GM19023 (cell line): ENCODE results near the gene FDXACB1.
A peak's percentile ranks its signal among the peaks of the same experiment; 100 is the strongest.

Source experiments
- ATAC-seq: cut with Tn5 transposase; IDR thresholded peaks from one replicate; pipeline ENCODE4 v1.9.1; 2021; ENCODE audit warnings: mild to moderate bottlenecking, moderate library complexity; ENCODE audit not compliant: unreplicated experiment

FDXACB1 gene, protein sequence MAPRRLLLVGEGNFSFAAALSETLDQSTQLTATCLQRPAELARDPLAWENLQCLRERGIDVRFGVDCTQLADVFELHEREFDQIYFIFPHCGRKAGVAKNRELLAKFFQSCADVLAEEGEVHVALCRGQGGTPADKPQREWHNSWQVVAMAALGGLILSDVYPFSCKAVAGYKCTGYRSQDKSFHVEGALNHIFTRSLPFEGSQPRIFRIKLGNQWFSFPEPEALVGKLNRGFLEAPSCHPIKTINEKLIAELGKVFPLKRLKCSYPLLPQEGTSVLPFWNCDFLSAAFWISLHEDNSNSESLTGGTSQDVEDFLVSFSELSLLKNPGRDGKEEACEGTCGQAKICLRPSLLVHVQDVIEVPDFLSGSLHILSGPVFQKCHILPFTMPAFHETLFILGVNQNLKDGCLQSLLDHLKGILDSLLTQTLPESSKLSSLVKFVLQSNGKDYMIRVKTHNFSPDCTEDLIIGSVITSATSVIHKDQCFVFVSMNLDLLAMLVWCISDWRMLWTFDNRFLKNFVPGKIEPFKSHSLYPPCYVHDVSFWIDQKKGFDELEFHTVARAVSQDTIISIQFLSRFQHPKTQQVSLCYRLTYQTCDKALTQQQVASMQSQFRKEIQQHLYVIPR

DNA sequence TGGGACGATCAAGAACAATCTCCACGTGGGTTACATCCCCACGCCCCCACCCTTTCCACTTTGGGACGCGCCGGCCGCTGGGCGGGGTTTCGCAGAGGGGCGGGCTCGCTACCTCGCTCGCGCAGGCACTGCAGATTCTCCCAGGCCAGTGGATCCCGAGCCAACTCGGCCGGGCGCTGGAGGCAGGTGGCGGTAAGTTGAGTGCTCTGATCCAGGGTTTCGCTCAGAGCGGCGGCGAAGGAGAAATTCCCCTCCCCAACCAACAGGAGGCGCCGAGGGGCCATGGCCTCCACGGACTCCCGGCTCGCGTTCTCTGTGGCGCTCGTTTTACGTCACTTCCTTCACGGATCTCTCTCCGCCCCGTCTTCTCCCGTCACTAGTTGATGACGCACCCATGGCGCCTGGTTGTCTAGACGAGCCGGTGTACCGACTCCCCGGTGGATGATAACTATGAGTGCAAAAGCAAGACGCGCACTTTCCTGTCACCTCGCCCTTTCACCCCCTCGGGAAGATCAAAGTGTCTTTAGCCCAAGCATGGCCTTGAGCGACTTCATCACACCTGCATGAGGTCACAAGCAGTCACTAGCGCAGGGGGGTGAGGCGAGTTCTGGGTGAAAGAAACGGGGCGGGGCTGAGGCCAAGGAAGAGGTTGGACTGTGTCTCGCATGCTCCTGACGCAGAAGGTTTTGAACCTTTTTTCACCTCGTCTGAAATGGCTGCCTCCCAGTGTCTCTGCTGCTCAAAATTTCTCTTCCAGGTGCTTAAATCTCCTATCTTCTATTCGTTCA is at the start of gene FDXACB1, which contains the start of gene CFAP68:
FDXACB1 (minus strand) TSS at position 317 of the 788 bp plus-strand sequence; CDS start at position 284, 33 bp downstream.
CFAP68 (plus strand) TSS at position 693 of the 788 bp plus-strand sequence; CDS start at position 713, 20 bp downstream.
- ATAC-seq, result peak; percentile 92

DNA sequence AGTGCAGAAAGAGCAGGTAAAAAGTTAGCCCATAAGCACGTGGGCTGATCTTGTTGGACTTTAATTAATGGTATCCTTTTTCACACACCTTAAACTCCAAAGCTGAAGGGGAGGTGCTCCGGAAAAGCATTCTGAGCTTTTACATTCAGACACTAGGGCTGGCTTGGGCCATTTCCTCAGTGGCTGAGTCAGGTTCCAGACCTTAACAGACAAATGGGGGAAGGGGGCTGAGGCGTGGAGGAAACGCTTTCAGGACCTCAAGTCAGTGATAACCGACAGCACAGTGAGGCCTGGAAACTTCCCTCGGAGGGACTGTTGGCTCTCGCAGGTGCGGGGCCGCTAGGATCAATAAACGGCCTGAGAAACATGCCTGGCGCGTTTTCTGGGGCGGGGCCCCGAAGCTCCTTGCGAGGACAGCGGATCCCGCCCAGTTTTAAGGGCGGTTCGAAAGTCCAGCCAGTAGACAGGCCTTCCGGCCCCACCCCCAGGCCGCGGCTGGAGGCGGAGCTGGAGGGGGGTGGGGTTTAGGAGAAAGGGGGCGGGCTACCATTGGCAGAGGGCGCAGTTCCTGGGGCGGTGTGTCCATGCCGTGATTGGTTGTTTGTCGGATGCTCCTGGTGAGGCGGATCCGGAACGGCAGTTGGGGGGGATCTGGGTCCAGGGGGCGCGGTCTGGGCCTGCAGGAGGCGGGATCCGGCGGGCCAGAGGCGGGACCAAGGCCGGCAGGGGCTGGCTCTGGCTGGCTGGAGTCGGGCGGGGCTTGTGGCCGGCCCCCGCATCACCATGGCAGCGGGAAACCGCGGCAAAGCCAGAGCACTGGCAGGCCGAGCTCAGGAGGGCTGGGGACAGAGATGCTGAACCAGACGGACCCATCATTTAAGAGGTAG is 47.8 kb upstream of the FDXACB1 start:
- peak; percentile 92 for ATAC-seq

DNA sequence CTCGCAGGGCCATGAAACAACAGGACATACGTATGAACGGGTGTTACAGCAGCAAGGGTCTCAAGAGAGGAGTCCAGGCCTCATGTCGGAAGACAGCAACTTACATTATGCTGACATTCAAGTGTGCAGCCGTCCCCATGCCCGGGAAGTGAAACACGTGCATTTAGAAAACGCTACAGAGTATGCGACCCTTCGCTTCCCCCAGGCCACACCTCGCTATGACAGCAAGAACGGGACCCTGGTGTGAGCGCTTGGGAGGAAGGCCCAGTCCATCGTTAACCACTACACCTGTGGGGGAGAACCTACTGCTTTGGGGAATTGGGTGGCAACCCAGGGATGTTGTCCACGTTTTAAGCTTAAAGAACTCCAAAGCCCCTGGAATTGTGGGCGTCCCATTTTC is 47.0 kb upstream of the FDXACB1 start:
- ATAC-seq, result no peak

DNA sequence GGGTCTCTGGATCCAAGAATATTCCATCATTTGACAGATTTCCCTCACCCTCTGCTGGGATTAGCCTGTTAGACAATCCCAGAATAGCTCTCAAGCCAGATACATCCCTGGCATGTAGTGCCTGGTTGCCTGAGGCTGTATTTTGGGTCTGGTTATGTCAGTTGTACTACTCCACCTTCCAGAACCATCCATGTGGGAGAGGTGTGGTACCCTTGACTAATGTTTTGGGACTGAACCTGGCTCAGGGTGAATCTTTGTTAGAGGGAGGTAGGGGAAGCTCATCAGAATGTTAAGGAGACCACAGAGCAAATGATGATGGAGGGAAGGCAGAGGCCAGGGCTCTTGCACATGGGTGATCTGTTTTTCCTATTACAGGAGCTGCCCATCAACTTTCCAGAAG is 45.0 kb upstream of the FDXACB1 start:
- no peak for ATAC-seq

DNA sequence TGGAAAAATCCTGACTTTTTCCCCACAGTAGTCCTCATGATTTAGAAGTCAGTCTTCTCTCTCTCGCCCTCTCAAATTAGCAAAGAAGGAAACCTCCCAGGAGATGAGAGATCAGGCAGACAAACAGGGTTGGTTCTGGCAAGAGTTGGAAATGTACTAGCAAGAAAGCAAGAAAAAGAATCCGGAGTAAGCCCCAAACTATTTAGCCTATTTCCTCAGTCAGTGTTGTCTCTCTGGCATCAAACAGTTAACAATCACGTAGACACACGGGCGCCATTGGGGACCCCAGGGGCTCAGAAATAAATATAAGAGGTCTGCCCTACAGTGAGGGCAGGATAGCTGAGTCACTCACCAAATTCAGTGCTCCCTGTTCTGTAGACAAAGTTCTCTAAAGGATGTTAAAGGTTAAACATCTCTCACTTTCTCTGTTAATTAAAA is 44.4 kb upstream of the FDXACB1 start:
- no peak for ATAC-seq

DNA sequence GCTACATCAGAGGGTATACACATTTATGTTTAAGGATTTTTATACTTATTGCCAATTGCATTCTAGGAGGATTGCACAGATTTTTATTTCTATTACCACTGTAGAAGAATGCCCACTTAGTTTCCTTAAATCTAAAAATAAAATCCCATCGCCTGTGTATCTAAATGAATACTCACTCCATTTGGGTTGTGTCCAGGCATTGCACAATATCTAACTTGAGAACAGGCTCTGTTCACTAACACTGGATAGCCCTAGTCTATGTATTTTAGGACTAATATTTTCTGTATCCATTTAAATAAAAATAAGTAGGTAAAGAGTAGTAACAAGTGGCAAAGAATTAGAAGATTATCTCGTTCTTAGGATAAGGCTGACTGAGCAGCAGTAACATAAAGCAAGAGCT is 43.8 kb upstream of the FDXACB1 start:
- ATAC-seq, result no peak

DNA sequence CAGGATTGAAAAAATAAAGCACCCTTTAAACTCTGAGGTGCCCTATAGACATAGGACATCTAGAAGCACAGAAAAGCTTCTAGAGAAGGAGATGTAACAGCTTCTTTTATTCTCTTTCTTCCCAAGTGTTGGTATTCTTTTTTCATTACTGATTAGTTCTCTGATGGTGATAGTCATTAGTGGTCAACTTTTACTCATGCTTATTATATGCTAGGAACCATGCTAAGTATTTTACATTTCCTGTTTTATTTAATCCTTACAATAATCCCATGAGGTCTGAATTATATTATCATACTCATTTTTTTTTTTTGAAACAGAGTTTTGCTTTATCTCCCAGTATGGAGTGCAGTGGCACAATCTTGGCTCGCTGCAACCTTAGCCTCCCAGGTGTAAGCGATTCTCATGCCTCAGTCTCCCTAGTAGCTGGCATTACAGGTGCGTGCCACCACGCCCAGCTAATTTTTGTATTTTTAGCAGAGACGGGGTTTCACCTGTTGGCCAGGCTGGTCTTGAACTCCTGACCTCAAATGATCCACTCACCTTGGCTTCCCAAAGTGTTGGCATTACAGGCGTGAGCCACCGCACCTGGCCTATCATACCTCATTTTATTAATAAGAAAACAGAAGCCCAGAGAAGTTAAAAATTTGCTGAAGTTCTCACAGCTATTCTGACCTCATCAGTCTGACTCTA is 42.7 kb upstream of the FDXACB1 start:
- ATAC-seq, result no peak

DNA sequence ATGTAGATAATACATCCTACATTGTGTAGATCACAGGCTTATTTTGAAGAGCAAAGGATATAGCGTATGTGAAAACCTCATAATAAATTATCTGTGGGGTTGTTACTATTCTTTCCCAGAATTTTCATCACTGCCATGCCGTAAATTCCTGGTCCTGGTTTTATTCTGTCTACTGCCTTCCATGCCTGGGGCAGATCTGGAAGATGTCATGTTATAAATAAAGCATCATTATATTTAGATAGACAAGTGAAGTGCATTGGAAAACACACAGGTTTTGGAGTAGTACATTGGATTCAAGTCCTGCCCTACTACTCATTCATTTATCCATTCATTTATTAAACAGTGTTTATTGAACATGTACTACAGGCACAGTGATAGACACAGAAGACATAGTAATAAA is 41.9 kb upstream of the FDXACB1 start:
- no peak for ATAC-seq

DNA sequence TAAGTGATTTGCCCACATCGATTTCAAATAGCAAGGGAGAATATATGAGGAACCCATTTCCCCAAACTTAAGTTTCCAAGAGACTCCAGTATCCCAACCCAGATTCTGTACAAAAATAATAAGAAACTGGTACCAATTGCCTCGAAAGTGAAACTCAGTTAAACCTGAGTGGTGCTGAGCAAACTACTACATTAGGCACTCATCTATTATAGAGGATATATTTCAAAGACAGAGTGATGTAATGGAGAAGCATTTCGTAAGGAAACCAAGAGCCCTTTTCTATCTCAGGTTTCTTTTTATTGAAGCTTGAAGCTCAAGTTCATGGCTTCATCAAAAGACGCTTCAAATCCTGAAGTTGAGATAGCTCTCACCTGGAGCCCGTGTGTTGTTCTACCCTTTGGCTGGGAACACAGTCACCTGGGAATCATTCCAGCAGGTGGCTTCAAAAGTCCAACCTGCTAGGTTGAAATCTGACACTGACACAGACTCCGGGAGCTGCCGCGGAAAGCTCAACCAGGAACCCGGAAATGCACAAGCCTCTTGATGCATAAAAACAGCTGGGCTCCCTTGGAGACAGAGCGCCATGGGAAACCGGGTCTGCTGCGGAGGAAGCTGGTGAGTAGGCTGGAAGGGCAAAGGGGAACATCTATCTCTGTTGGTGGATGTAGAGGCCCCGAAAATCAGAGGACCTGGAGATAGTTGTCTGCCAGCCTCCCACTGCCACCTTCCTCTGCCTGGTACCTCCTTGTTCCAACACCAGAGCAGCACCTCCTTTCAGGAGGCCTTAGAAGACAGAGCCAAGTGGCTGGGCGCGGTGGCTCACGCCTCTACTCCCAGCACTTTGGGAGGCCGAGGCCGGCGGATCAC is 39.7 kb upstream of the FDXACB1 start, which contains the start of gene C11orf52:
C11orf52 (plus strand) TSS at position 524 of the 867 bp plus-strand sequence; CDS start at position 584, 60 bp downstream.
- no peak for ATAC-seq

DNA sequence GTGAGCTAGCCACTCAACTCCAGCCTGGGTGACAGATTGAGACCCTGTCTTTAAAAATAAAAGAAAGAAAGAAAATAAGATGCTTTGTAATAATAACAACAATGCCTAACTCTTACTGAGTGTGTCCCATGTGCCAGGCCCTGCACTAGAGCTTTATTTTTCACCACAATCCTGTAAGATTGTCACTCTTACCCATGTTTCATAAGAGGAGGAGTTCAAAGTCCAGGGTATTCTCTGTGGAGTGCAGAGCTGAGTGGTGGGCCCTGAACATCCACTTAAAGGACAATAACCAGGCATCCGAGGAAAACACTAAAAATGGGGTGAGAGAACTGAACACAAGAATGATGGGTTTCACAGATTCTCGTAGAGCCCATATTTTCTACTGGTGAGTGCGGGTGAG is 38.8 kb upstream of the FDXACB1 start:
- no peak for ATAC-seq

DNA sequence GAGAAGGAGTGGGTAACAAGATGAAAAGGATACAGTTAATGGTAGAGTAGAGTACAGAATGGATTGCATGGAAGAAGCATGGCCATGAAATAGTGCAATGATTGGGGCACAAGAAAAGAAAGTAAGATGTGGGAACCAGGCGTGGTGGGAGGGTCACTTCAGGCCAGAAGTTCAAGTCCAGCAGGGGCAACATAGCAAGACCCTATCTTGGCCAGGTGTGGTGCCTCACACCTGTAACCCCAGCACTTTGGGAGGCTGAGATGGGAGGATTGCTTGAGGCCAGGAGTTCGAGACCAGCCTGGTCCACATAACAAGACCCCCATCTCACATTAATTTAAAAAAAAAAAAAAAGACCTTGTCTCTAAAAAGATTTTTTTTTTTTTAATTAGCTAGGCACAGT is 38.3 kb upstream of the FDXACB1 start:
- no peak for ATAC-seq

DNA sequence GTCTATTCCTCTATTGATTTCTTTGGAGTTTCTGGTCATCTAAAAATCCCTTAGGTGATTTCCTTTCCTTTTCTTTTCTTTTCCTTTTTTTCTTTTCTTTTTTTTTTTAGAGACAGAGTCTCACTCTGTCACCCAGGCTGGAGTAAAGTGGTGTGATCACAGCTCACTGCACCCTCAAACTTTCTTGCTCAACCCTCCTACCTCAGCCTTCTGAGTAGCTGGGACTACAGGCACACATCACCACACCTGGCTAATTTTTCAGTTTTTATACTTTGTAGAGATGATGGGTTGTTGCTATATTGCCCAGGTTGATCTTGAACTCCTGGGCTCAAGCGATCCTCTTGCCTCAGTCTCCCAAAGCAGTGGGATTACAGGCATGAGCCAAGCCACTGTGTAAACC is 37.8 kb upstream of the FDXACB1 start:
- ATAC-seq, result no peak

DNA sequence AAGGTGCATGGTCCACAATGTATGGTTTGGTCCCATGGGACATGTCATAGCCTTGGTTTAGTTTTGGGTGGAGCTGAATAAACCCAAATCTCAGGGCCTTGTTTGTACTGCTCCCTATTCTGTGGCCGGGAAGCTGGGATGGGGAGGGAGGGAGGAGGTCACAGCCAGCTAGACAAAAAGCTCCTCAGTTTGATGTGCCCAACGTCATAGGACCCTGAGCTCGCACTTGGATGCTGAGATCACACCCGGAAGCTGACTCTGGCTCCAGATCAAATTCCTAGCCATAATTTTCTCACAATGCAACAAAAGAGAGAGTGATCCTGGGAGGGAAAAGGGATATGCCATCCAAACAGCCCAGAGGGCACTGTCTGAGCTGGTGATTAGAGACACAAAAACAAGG is 35.0 kb upstream of the FDXACB1 start:
- no peak for ATAC-seq

DNA sequence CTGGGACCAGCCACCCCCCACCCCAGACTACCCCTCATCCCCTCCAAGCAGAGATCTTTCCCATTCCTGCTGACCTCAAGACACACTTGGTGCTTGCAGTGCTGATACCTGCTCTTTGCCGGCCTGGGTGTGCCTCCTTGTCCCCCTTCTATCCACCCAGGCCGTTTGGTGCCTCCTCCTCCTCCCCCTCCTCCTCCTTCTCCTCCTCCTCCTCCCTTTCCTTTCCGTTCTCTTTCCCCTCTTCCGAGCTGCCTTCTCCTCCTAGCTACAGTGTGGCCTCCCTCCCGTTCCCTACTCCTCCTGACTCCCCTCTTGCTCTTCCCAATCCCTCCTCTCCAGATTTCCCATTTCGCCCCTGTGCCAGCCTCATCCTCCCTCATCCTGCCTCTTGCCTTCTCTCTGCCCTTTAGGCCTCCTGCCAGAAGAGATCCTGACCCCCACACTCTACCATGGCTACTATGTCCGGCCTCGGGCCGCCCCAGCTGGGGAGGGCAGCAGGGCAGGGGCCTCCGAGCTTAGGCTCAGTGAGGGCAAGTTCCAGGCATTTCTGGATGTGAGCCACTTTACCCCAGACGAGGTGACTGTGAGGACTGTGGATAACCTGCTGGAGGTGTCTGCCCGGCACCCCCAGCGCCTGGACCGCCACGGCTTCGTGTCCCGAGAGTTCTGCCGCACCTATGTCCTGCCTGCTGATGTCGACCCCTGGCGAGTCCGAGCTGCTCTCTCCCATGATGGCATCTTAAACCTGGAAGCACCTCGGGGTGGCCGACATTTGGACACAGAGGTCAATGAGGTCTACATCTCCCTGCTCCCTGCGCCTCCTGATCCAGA is 34.3 kb upstream of the FDXACB1 start:
- ATAC-seq, result no peak

DNA sequence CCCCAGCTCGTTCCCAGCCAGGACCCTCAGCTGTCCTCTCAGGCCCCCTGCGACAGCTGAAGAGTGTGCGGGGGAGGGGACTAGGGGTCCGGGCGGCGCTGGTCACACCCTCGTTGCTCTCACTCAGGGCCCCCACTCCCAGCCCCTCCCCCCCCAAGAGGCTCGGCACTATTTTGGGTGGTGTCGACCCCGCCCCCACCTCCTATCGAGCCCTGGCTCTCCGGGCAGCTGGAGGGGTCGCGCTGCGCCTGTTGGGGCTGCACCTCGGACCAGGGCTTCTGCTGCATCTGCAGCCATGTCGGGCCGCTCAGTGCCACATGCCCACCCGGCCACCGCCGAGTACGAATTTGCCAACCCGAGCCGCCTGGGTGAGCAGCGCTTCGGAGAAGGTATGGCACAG is 33.6 kb upstream of the FDXACB1 start, which contains the start of gene HSPB2:
HSPB2 (plus strand) TSS at position 200 of the 400 bp plus-strand sequence; CDS start at position 296, 96 bp downstream.
- no peak for ATAC-seq

DNA sequence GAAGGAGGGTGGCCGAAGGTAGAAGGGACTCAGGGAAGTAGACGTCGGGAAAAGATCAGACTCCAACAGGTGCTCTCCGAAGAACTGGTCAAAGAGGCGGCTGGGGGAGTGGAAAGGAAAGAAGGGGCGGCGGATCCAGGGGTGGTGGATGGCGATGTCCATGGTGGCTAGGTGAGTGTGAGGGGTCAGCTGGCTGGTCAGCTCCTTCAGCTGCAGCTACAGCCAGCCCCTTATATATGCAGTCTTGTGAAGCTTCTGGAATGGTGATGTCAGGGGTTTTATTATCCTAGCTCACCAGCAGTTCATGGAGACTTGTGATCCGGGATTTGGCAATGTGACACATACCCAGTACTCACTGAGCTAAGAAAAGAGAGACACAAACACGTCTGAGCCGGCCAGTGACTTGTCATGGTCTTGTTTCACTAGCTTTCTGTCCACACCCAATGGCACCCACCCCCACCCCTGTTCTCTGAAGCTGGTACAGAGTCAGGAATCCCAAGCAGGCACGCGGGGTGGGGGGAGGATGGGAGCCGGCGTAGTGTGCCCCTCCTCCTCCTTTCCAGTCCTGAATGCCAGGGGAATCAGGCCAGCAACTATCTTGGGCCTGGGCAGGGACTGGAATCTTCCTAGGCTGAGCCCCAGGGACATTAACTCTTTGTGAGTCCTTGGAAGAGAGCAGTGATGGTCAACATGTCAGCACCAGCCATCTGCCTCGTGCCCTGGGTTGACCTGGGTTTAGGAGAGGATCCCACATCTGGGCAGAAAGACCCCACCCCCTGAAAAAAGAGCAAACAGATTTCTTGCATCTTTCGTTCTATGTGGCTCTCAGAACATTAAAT is 32.8 kb upstream of the FDXACB1 start, which contains the start of gene CRYAB:
CRYAB (minus strand) TSS at position 208 of the 839 bp plus-strand sequence; CDS start at position 162, 46 bp downstream.
- no peak for ATAC-seq
